ENCODE data around the gene MIER3. TPM values are rescaled to one million over a fixed set of nuclear protein-coding genes. Genes with fewer than 3 reads are reported as not detected.

Gene MIER3
- total RNA-seq, 1 experiment from 2014 or later = 44.8 TPM

- Mint-ChIP-seq H3K4me1 (peaks cover 2 to 6% of the 10 kb centered on the region in 2 experiments), H3K27ac (no peak overlapping the region), H3K4me3 (no peak overlapping the region), H3K9me3 (no peaks in the 10 kb centered on the region), H3K36me3 (ENCODE audit: insufficient read depth in 1 of 3, low read depth in 3 of 3) (no peaks in the 10 kb centered on the region), H3K27me3 (ENCODE audit: low read depth) (peaks cover 3% of the 10 kb centered on the region)
- no peak overlapping the region for H2BK120ac ChIP-seq (ENCODE audit: low read depth, low read length, poor library complexity, severe bottlenecking)
- no peak overlapping the region for H4K91ac ChIP-seq (ENCODE audit: insufficient read length, low read depth, low read length)
- H2AFZ ChIP-seq (ENCODE audit: low read length) = no peak overlapping the region
- no peaks in the 10 kb centered on the region for H4K20me1 ChIP-seq (ENCODE audit: control insufficient read depth, insufficient read depth, insufficient read length)
- no peaks in the 10 kb centered on the region for H3K27me3 ChIP-seq (ENCODE audit: insufficient read depth, low read length)
- H3K27ac ChIP-seq (ENCODE audit: insufficient read length, low read depth, low read length) = no peak overlapping the region
- no peak overlapping the region for H3T11ph ChIP-seq (ENCODE audit: low read length)
- H3K4ac ChIP-seq (ENCODE audit: low read depth, low read length) = no peak overlapping the region
- TF ChIP-seq CTCF (conservative IDR thresholded peaks at IDR 0.05) = no peak
- H3K23me2 ChIP-seq (ENCODE audit: insufficient read length, low read depth, low read length, poor library complexity, severe bottlenecking) = no peaks in the 10 kb centered on the region
- H2BK15ac ChIP-seq (ENCODE audit: low read depth, low read length) = no peak overlapping the region
- H3K14ac ChIP-seq (ENCODE audit: insufficient read depth, low read length) = no peak overlapping the region
- H2AK5ac ChIP-seq (ENCODE audit: insufficient read length, low read length) = no peak overlapping the region
- no peaks in the 10 kb centered on the region for H3K4me1 ChIP-seq (ENCODE audit: insufficient read depth, low read length)
- no peak overlapping the region for H2BK20ac ChIP-seq (ENCODE audit: low read depth, low read length, poor library complexity, severe bottlenecking)
- no peak overlapping the region for H3K23ac ChIP-seq (ENCODE audit: insufficient read length, low read depth, low read length)
- no peak overlapping the region for H3K9ac ChIP-seq (ENCODE audit: extremely low read depth, insufficient read length, low read length)
- H4K5ac ChIP-seq (ENCODE audit: insufficient read length, low read depth, low read length) = no peak overlapping the region
- no peak for DNase-seq
- no peak overlapping the region for H2BK5ac ChIP-seq (ENCODE audit: insufficient read length, low read length)
- H3K56ac ChIP-seq (ENCODE audit: insufficient read length, low read depth, low read length) = no peak overlapping the region
- H4K8ac ChIP-seq (replicated peaks; ENCODE audit: insufficient read length, low read depth, low read length) = no peak overlapping the region
- H3K9me3 ChIP-seq (ENCODE audit: control insufficient read depth, low read depth, low read length) = no peaks in the 10 kb centered on the region
- no peak overlapping the region for H3K18ac ChIP-seq (ENCODE audit: insufficient read length, low read depth, low read length)
- no peaks in the 10 kb centered on the region for H3K79me1 ChIP-seq (ENCODE audit: insufficient read depth, low read depth, low read length, poor library complexity, severe bottlenecking)
- H3K4me2 ChIP-seq (ENCODE audit: insufficient read depth, insufficient read length, low read length) = no peak overlapping the region
- WGBS (ENCODE audit: extremely low coverage, insufficient read length, low lambda C conversion rate) = no CpG with 5 or more reads among the region's 4 CpGs
- no peaks in the 10 kb centered on the region for H3K79me2 ChIP-seq (ENCODE audit: insufficient read depth, low read length)
- no peak overlapping the region for H2BK12ac ChIP-seq (ENCODE audit: insufficient read length, low read depth, low read length)
Measured at GRCh38 chr5:56959326-56959725, 7.4 kb upstream of the MIER3 start.

All from H9 (cell line).